BJ (cell line): ENCODE data around the gene ZMYND10. TPM values are rescaled to one million over a fixed set of nuclear protein-coding genes. Genes with fewer than 3 reads are reported as not detected.
A peak's percentile ranks its signal among the peaks of the same experiment; 100 is the strongest.

ENCODE experiments used
- CTCF ChIA-PET: fragments of 350-600 bp; formaldehyde crosslinking; extraction: SDS; loops from one replicate; lab custom pipeline; 2021; ENCODE audit warnings: antibody characterized with exemption, inconsistent platforms; lab: Yijun Ruan, JAX
- POLR2A ChIA-PET: fragments of 300-600 bp; sonication (Branson Sonifier 250); formaldehyde crosslinking; extraction: SDS; loops from one replicate; lab custom pipeline; 2021; ENCODE audit warnings: antibody characterized with exemption; lab: Charles Lee
- DNase-seq: peaks from one replicate; pipeline ENCODE4 v3.0.0-alpha.2; 2011; ENCODE audit warnings: low read depth
- H3K27me3 ChIP-seq: 2 replicates; pipeline ENCODE4 v1.6.0; 2011; ENCODE audit warnings: low read length; ENCODE audit not compliant: control insufficient read depth, insufficient read depth
- H3K36me3 ChIP-seq: 2 replicates; pipeline ENCODE4 v1.5.1; 2011; ENCODE audit warnings: low read length; ENCODE audit not compliant: control insufficient read depth, insufficient read depth
- H3K4me3 ChIP-seq: 2 replicates; pipeline ENCODE4 v1.5.1; 2011; ENCODE audit warnings: low read depth, mild to moderate bottlenecking, control low read depth, low read length
- CTCF ChIP-seq: IDR thresholded peaks from 2 replicates; pipeline ENCODE4 v1.5.1; 2011; ENCODE audit warnings: low read depth, mild to moderate bottlenecking, control low read depth, inconsistent platforms, low read length, moderate library complexity; ENCODE audit not compliant: insufficient read depth
- polyA plus RNA-seq: library from polyadenylated mRNA; depleted of rRNA; stranded (reverse); fragments of >200 nt; gene quantifications from 2 replicates; pipeline ENCODE4 v1.2.3, GENCODE V29; 2011

The ZMYND10 gene
- polyA plus RNA-seq, 1 experiment: 1.3 TPM

GRCh38 chr3:50370594-50370993 is 25.1 kb upstream of the ZMYND10 start:
- no peaks in the 10 kb centered on the region for H3K36me3 ChIP-seq
- TF ChIP-seq CTCF: no peak
- DNase-seq: no peak
- no peaks in the 10 kb centered on the region; the same call in none of the 2 replicates for H3K27me3 ChIP-seq
- POLR2A ChIA-PET: no interaction called here
- CTCF ChIA-PET: interaction anchor here (1.8 kb wide), 1 partner anchor 23 kb away, joined by 6 read pairs; no protein-coding TSS in a partner anchor
- no peak overlapping the region for H3K4me3 ChIP-seq

GRCh38 chr3:50369012-50369670 is 23.6 kb upstream of the ZMYND10 start:
- H3K36me3 ChIP-seq: no peaks in the 10 kb centered on the region
- POLR2A ChIA-PET: no interaction called here
- H3K4me3 ChIP-seq: no peak overlapping the region
- TF ChIP-seq CTCF: no peak
- CTCF ChIA-PET: no interaction called here
- peaks cover 2% of the 10 kb centered on the region for H3K27me3 ChIP-seq
- no peak for DNase-seq

GRCh38 chr3:50365842-50366220 is 20.3 kb upstream of the ZMYND10 start:
- peaks cover 2% of the 10 kb centered on the region for H3K27me3 ChIP-seq
- TF ChIP-seq CTCF: no peak
- H3K4me3 ChIP-seq: no peak overlapping the region
- ChIA-PET CTCF (interaction anchor here (1.1 kb wide), 1 partner anchor 18 kb away, joined by 3 read pairs; no protein-coding TSS in a partner anchor), POLR2A (no interaction called here)
- H3K36me3 ChIP-seq: no peaks in the 10 kb centered on the region
- DNase-seq: no peak

GRCh38 chr3:50365080-50365841 is 19.7 kb upstream of the ZMYND10 start:
- ChIA-PET CTCF (no interaction called here), POLR2A (no interaction called here)
- DNase-seq: no peak

More at GRCh38 chr3:50365080-50365841, 19.7 kb upstream of the ZMYND10 start:
- no peak for TF ChIP-seq CTCF
- Histone ChIP-seq H3K27me3 (peaks cover 2% of the 10 kb centered on the region), H3K4me3 (peak overlapping the region; percentile 47), H3K36me3 (no peaks in the 10 kb centered on the region)
